HepG2 (cell line): ENCODE results near the gene ZNF71.

Experiments
- GTF2F1 ChIP-seq: fragments of 150-350 bp; IDR thresholded peaks from 2 replicates; pipeline ENCODE4 v1.6.1; 2014; ENCODE audit warnings: low read length
- HMG20B ChIP-seq: conservative IDR thresholded peaks from 2 replicates; pipeline ENCODE4 v1.6.1; 2016; ENCODE audit warnings: missing genetic modification reagents, missing compliant biosample characterization
- JUNB ChIP-seq: sonication (generic); formaldehyde crosslinking; IDR thresholded peaks from 2 replicates; pipeline ENCODE4 v1.8.0; 2022; ENCODE audit warnings: missing genetic modification reagents, mild to moderate bottlenecking, borderline replicate concordance
- KMT2A ChIP-seq: sonication (generic); formaldehyde crosslinking; IDR thresholded peaks from 2 replicates; pipeline ENCODE4 v1.4.0; 2020; ENCODE audit warnings: missing genetic modification reagents
- NR2F2 ChIP-seq: IDR thresholded peaks from 2 replicates; pipeline ENCODE4 v1.6.1; 2012; ENCODE audit warnings: low read depth, inconsistent platforms, borderline replicate concordance
- POLR2AphosphoS5 ChIP-seq: IDR thresholded peaks from 2 replicates; pipeline ENCODE4 v1.6.1; 2012; ENCODE audit warnings: low read depth, low read length
- STAG1 ChIP-seq: sonication (generic); formaldehyde crosslinking; IDR thresholded peaks from 2 replicates; pipeline ENCODE4 v1.4.0; 2020; ENCODE audit warnings: missing genetic modification reagents
- TSC22D2 ChIP-seq: sonication (generic); formaldehyde crosslinking; IDR thresholded peaks from 2 replicates; pipeline ENCODE4 v1.5.1; 2020; ENCODE audit warnings: missing genetic modification reagents, mild to moderate bottlenecking, borderline replicate concordance
- ZFP37 ChIP-seq: sonication (generic); formaldehyde crosslinking; IDR thresholded peaks from 2 replicates; pipeline ENCODE4 v1.4.0; 2020; ENCODE audit warnings: missing genetic modification reagents, borderline replicate concordance
- ZNF317 ChIP-seq: sonication (generic); formaldehyde crosslinking; IDR thresholded peaks from 2 replicates; pipeline ENCODE4 v1.5.0; 2020; ENCODE audit warnings: mild to moderate bottlenecking, missing genetic modification reagents
- ZZZ3 ChIP-seq: sonication (generic); formaldehyde crosslinking; IDR thresholded peaks from 2 replicates; pipeline ENCODE4 v1.4.0; 2020; ENCODE audit warnings: missing genetic modification reagents, mild to moderate bottlenecking, borderline replicate concordance
- TF ChIP-seq, protein P1 (sequence below): sonication (generic); formaldehyde crosslinking; IDR thresholded peaks from 2 replicates; pipeline ENCODE4 v1.4.0; 2020; ENCODE audit warnings: missing genetic modification reagents
- TF ChIP-seq, protein P2 (sequence below): sonication (generic); formaldehyde crosslinking; IDR thresholded peaks from 2 replicates; pipeline ENCODE4 v1.5.0; 2020; ENCODE audit warnings: mild to moderate bottlenecking, missing genetic modification reagents, moderate library complexity
- TF ChIP-seq, protein P3 (sequence below): IDR thresholded peaks from 2 replicates; pipeline ENCODE4 v1.6.1; 2016; ENCODE audit warnings: missing compliant biosample characterization, missing genetic modification reagents, borderline replicate concordance

DNA sequence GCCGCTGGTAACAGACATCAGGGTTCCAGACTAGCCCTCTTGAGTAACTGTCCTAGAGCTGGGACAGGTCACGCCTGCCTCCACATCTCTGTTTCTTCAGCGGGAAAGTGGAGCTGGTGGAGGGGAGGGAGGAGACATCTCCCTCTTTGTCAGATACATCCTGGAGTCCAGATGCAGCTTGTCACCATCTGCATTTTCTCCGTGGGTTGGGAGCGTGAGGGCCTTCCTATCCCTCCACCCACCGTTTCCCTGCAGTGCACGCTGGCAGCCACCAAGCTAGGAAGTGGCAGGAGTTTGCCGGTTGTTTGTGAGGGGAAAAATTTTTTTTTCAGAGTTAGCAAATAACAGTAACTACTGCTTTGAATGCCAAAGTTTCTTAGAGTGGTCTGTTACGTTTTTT, 27.9 kb downstream of the ZNF71 start:
- TF ChIP-seq, protein P1, sequence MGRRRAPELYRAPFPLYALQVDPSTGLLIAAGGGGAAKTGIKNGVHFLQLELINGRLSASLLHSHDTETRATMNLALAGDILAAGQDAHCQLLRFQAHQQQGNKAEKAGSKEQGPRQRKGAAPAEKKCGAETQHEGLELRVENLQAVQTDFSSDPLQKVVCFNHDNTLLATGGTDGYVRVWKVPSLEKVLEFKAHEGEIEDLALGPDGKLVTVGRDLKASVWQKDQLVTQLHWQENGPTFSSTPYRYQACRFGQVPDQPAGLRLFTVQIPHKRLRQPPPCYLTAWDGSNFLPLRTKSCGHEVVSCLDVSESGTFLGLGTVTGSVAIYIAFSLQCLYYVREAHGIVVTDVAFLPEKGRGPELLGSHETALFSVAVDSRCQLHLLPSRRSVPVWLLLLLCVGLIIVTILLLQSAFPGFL (CRISPR knock-in tag) = no peak
- TF ChIP-seq ZZZ3 (CRISPR knock-in tag) = no peak
- TF ChIP-seq NR2F2 = no peak
- no peak for TF ChIP-seq JUNB
- no peak for TF ChIP-seq HMG20B (CRISPR knock-in tag)
- TF ChIP-seq TSC22D2 = no peak
- no peak for TF ChIP-seq POLR2AphosphoS5
- no peak for TF ChIP-seq GTF2F1
- TF ChIP-seq, protein P2, sequence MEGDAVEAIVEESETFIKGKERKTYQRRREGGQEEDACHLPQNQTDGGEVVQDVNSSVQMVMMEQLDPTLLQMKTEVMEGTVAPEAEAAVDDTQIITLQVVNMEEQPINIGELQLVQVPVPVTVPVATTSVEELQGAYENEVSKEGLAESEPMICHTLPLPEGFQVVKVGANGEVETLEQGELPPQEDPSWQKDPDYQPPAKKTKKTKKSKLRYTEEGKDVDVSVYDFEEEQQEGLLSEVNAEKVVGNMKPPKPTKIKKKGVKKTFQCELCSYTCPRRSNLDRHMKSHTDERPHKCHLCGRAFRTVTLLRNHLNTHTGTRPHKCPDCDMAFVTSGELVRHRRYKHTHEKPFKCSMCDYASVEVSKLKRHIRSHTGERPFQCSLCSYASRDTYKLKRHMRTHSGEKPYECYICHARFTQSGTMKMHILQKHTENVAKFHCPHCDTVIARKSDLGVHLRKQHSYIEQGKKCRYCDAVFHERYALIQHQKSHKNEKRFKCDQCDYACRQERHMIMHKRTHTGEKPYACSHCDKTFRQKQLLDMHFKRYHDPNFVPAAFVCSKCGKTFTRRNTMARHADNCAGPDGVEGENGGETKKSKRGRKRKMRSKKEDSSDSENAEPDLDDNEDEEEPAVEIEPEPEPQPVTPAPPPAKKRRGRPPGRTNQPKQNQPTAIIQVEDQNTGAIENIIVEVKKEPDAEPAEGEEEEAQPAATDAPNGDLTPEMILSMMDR (CRISPR knock-in tag) = no peak
- no peak for TF ChIP-seq ZNF317 (CRISPR knock-in tag)
- no peak for TF ChIP-seq KMT2A (CRISPR knock-in tag)
- no peak for TF ChIP-seq STAG1
- TF ChIP-seq ZFP37 (CRISPR knock-in tag) = no peak
- TF ChIP-seq, protein P3, sequence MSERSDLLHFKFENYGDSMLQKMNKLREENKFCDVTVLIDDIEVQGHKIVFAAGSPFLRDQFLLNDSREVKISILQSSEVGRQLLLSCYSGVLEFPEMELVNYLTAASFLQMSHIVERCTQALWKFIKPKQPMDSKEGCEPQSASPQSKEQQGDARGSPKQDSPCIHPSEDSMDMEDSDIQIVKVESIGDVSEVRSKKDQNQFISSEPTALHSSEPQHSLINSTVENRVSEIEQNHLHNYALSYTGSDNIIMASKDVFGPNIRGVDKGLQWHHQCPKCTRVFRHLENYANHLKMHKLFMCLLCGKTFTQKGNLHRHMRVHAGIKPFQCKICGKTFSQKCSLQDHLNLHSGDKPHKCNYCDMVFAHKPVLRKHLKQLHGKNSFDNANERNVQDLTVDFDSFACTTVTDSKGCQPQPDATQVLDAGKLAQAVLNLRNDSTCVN = no peak
